ENCODE measurements around the gene GUCY2D.

- no peak for TF ChIP-seq CREB5 (CRISPR knock-in tag; IDR thresholded peaks at IDR 0.05; ENCODE audit: low read depth)
- TF ChIP-seq ZFP30 (CRISPR knock-in tag; IDR thresholded peaks at IDR 0.05), result no peak
- no peak for TF ChIP-seq ZFP3 (CRISPR knock-in tag; IDR thresholded peaks at IDR 0.05)
- no peak for TF ChIP-seq PATZ1 (CRISPR knock-in tag; IDR thresholded peaks at IDR 0.05; ENCODE audit: borderline replicate concordance)
- no peak for TF ChIP-seq RARB (CRISPR knock-in tag; IDR thresholded peaks at IDR 0.05)
- TF ChIP-seq CSRNP3 (CRISPR knock-in tag; IDR thresholded peaks at IDR 0.05), result no peak
- no peak for TF ChIP-seq TCF4 (CRISPR knock-in tag; IDR thresholded peaks at IDR 0.05; ENCODE audit: borderline replicate concordance)
- TF ChIP-seq ZNF8 (CRISPR knock-in tag; IDR thresholded peaks at IDR 0.05), result no peak
Observed at GRCh38 chr17:8003594-8004181, 1.3 kb downstream of the GUCY2D start.
